Measurements from ENCODE around the gene D2HGDH.
"Not testable (repeated sequence)": the region's sequence is repeated elsewhere in the genome, so short reads cannot be mapped to it uniquely, and the experiment has no call there.

The D2HGDH gene

DNA sequence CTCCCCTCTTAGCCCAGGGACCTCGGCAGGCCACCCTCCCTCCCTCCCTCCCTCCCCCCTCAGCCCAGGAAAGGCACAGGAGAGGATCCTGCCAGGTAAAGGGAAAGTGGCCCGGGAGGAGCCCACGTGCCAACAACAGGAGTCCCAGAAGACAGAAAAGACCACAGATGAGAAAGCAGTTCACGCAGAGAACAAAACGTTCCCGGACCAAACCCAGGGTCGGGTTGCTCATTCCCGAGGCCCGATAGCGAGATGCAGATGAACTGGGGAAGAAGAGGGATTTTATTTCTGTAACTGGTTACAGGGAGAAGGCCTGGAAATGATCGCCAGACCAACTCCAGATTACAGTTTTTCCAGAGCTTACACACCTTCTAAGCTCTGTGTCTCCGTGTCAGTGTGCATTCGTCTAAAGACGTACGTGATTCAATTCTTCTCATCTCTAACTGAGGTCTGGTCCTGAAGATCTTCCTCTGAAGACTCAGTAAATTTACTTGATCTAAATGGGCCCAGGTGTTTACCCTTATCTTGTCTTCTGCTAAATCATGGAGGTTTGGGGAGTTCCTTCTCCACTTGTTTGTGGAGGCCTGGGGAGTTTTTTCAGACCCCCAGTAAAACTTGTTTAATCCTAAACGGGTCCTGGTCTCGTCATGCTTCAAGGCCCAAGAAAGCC is 73.8 kb downstream of the D2HGDH start:
- DNase-seq (ENCODE audit: low read depth): no peak

- DNase-seq (ENCODE audit: low read depth): no peak
Measured at GRCh38 chr2:241808721-241809382, 74.4 kb downstream of the D2HGDH start, which contains the start of gene NEU4. Gene NEU4, plus strand, starts transcription at chr2:241809193. Its CDS starts 5,292 bp downstream, at chr2:241814485.

- no peak for DNase-seq (ENCODE audit: low read depth)
Measured at GRCh38 chr2:241809383-241810306, 75.2 kb downstream of the D2HGDH start.

GRCh38 chr2:241810307-241811200 is 76.1 kb downstream of the D2HGDH start:
- no peak for DNase-seq (ENCODE audit: low read depth)

DNA sequence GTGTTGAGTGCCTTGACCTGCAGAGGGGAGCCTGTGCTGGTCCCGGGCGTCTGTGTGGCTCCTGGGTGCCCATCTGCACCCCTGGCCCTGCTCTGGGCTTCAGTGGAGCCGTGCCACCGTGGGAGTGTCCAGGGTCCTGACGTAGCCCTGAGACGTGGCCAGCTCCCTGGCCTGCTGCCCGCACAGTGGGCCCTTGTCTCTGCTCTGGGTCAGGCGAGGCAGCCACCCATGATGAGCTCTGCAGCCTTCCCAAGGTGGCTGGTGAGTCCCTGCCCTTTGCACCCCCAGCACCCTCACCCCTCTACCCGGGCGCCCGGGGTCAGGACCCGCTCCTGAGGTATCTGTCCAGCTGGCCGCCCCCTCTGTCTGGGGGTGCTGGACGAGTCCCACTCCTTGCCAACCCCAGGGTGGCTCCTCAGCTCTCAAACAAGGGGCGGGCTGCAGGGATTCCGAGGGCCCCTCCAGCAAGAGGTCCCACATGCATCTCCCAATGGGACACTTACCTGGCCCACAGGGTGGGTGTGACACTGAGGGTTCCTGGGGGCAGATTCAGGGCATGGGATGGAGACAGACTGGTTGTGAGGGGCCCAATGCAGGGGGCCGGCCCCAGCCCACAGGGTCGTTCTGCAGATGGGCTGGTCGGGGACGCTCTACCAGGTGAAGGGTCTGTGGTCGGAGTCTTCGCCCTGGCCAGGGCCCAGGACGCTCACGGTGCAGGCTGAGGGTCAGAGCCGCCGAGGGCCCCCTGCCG is 76.9 kb downstream of the D2HGDH start:
- DNase-seq (ENCODE audit: low read depth): no peak

- no peak for DNase-seq (ENCODE audit: low read depth)
Measured at GRCh38 chr2:241811952-241812729, 77.7 kb downstream of the D2HGDH start.

- no peak for DNase-seq (ENCODE audit: low read depth)
Measured at GRCh38 chr2:241812730-241813643, 78.6 kb downstream of the D2HGDH start.

DNA sequence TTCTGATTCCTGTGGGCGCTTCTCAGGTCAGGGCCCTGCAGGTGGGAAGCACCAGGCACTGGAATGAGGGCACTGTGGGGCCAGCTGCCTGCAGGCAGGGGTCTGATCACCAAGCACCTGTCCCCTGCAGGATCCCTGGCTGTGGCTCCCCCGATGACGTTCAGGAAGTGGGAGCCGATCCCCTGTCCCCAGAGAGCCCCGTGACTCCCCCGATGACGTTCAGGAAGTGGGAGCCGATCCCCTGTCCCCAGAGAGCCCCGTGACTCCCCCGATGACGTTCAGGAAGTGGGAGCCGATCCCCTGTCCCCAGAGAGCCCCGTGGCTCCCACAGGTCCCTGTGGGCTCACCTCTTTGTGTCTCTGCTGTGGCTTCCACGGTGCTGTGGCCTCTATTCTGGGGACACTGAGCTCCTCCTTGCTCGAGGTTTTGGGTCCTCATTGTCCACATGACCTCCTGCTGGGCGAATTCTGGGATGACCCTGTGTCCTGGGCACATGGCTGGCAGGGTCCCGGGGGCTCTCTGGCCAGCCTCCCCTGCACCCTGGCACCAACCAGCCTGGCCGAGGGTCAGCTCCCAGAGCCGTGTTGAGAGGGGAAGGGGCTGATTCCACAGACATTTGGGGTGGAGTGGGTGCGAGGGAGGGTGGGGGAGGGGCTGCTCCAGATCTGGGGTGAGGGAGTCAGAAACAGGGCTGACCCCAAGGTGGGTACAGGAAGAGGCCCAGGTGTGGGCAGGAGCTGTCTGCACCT is 79.4 kb downstream of the D2HGDH start:
- no peak for DNase-seq (ENCODE audit: low read depth)

DNA sequence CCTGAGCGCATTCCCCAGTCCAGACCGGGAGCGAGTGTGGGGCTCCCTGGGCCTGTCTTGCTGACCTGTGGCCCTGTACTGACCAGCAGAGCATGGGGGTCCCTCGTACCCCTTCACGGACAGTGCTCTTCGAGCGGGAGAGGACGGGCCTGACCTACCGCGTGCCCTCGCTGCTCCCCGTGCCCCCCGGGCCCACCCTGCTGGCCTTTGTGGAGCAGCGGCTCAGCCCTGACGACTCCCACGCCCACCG is 79.9 kb downstream of the D2HGDH start:
- no peak for DNase-seq (ENCODE audit: low read depth)

GRCh38 chr2:241814643-241815476 is 80.4 kb downstream of the D2HGDH start:
- DNase-seq (ENCODE audit: low read depth): no peak

DNA sequence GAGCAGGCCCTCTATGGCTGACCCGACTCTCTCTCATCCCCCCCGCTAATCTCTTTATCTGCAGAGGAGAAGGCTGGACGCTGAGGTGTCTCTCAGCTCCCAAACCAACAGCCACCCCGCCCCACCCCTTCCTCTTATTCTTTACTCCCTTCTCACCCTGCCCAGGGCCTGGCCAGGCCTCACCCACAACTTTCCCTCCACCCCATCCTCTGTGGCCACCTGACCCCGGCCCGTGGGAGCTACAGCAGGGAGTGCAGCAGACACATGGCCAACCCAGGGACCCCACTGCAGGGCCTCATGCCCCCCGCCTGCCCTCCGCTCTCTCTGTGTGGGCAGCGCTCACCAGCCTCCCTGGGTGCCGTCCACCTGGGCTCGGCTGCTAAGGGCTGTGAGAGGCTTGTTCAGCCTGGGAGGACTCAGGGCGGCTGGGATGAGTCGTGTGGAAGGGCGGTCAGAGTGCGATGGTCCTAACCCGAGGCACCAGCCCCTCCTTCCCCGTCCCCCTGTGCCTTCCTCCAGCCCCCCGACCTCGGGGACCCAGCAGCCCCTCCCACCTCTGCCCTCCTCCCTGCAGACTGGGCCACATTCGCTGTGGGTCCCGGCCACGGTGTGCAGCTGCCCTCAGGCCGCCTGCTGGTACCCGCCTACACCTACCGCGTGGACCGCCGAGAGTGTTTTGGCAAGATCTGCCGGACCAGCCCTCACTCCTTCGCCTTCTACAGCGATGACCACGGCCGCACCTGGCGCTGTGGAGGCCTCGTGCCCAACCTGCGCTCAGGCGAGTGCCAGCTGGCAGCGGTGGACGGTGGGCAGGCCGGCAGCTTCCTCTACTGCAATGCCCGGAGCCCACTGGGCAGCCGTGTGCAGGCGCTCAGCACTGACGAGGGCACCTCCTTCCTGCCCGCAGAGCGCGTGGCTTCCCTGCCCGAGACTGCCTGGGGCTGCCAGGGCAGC is 81.3 kb downstream of the D2HGDH start:
- DNase-seq (ENCODE audit: low read depth): no peak

GRCh38 chr2:241816431-241817121 is 82.1 kb downstream of the D2HGDH start:
- DNase-seq (ENCODE audit: low read depth): no peak

GRCh38 chr2:241817126-241817820 is 82.8 kb downstream of the D2HGDH start:
- DNase-seq (ENCODE audit: low read depth): no peak

- not testable (repeated sequence) for DNase-seq (ENCODE audit: low read depth)
Measured at GRCh38 chr2:241817821-241818215, 83.4 kb downstream of the D2HGDH start.
